ENCODE measurements around the gene KIF24.
"Not testable (repeated sequence)": the region's sequence is repeated elsewhere in the genome, so short reads cannot be mapped to it uniquely, and the experiment has no call there.

The KIF24 gene

DNA sequence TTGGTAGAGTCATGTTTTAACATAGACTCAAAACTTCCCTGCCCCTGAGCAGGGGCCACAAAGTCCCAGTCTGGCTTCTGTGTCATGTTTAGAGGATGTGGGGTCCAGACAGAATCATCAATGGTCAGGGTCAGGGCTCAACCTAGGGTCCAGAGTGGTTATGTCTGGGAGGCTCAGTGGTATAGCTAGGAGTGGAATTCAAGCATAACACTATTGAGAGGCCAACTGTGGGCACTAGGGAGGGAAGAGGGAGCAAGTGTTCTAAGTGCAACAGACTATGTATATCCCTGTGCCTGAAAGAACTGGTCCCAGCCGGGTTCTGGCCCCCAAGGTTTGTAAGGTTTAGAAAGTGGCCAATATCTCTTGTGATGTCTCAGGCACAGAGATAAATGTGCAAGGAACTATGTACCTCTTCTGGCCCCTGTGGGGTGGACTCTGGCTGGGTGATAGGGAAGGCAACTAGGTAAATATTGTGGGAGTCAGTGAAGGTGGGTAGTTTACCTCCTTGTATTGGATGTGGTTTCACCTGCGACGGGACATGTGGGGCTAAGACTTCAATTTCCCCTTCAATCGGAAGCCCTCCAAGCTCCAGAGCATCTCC lies 33.6 kb upstream of the KIF24 start:
- no peak for TF ChIP-seq CTCF (conservative IDR thresholded peaks at IDR 0.05)
- no peak overlapping the region for H3K27ac ChIP-seq

DNA sequence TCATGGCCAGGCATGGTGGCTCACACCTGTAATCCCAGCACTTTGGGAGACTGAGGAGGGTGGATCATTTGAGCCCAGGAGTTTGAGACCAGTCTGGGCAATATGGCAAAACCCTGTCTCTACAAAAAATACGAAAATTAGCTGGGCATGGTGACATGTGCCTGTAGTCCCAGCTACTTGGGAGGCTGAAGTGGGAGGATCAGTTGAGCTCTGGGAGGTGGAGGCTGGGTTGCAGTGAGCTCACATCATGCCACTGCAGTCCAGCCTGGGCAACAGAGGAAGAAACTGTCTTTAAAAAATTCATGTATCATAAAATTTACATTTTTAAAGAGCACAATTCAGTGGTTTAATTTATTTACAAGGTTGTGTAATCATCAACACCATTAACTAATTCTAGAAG lies 23.9 kb upstream of the KIF24 start:
- not testable (repeated sequence) for H3K27ac ChIP-seq

- not testable (repeated sequence) for H3K27ac ChIP-seq
Measured at GRCh38 chr9:34352122-34352652, 23.1 kb upstream of the KIF24 start.

DNA sequence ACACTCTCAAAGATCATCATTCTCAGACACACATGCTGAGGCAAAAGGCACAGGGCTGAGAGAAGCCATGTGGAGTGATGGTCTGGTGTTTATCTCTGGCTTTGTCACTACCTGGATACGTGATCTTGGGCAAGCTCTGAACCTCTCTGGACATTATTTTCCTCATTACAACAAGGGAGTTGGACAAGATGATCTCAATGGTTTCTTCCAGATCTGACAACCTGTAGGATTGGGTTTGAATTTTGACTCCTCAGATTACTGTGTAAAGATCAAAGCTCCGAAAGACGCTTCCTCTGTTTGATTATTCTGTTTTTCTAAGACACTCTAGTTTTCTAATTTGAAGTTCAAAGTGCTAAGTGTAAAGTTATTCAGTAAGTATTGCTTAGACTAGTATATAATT lies 20.3 kb upstream of the KIF24 start:
- no peak for TF ChIP-seq CTCF (conservative IDR thresholded peaks at IDR 0.05)
- no peak overlapping the region for H3K27ac ChIP-seq

DNA sequence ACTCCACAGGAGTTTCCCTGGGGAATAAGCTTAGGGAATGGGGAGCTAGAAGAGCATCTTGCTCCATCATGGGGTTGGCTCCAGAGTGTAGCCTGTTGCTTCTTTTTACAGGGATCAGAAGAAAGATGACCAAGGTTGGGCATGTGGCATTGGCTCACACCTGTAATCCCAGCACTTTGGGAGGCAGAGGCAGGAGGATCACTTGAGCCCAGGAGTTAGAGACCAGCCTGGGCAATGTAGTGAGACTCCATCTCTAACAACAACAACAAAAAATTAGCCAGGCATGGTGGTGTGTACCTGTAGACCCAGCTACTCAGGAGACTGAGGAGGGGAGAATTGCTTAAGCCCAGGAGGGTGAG lies 18.7 kb upstream of the KIF24 start:
- TF ChIP-seq CTCF (conservative IDR thresholded peaks at IDR 0.05) = no peak
- H3K27ac ChIP-seq = no peak overlapping the region

- no peak overlapping the region for H3K27ac ChIP-seq
- TF ChIP-seq CTCF (conservative IDR thresholded peaks at IDR 0.05) = no peak
Measured at GRCh38 chr9:34346873-34347799, 18.1 kb upstream of the KIF24 start.

- TF ChIP-seq CTCF (conservative IDR thresholded peaks at IDR 0.05) = no peak
- H3K27ac ChIP-seq = no peak overlapping the region
Measured at GRCh38 chr9:34343605-34344004, 14.5 kb upstream of the KIF24 start.

- no peak for TF ChIP-seq CTCF (conservative IDR thresholded peaks at IDR 0.05)
- no peak overlapping the region for H3K27ac ChIP-seq
Measured at GRCh38 chr9:34343090-34343489, 14.0 kb upstream of the KIF24 start.

Measured in VCaP (cell line).